HG03280 (cell line): ENCODE measurements around the gene COL5A2.

ENCODE experiments used
- ATAC-seq: cut with Tn5 transposase; IDR thresholded peaks from one replicate; pipeline ENCODE4 v1.9.1; 2021; ENCODE audit warnings: mild to moderate bottlenecking, moderate library complexity; ENCODE audit not compliant: unreplicated experiment

The COL5A2 gene

DNA sequence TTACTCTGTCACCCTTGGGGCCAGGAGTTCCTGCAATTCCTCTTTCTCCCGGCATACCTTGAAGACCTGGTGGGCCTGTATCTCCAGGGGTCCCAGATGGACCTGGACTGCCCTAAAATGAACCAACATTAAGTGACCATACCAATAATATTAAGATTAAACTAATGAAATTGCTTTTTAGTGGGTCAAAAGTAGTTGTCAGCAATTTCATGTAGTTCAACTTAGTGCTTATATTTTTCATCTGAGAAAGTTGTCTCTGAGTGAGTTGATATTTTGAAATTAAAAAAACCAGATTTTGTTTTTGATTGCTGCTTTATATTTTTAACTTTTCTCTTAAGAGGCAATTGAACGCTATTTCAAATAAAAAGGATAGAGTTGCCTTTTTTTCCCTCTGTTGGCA is 122.2 kb downstream of the COL5A2 start:
- ATAC-seq = no peak

GRCh38 chr2:189056200-189057106 is 123.1 kb downstream of the COL5A2 start:
- ATAC-seq = no peak

GRCh38 chr2:189050165-189050712 is 129.3 kb downstream of the COL5A2 start:
- ATAC-seq = no peak

DNA sequence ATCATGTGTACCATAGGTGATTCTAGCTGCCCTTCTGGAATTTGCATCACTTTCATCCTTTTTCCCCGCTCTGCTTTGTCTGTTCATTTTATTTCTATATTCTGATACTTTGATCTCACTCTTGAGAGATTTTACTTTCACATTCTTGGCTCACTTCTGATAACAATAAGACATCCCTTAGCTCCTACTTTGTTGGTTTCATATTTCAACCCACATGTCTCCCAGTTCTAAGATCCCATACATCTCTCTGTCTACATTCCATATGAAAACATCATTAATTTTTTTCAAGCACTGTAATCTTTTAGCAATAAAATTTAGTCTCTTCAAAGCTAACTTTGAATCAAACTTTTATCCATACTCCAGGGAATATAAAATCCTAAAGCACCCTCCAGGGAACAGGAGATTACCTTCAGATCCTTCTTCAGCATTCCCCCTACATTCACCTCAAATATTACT is 129.8 kb downstream of the COL5A2 start:
- no peak for ATAC-seq

- ATAC-seq = no peak
These were observed 131.4 kb downstream of the COL5A2 start for GRCh38 chr2:189048189-189048588.

DNA sequence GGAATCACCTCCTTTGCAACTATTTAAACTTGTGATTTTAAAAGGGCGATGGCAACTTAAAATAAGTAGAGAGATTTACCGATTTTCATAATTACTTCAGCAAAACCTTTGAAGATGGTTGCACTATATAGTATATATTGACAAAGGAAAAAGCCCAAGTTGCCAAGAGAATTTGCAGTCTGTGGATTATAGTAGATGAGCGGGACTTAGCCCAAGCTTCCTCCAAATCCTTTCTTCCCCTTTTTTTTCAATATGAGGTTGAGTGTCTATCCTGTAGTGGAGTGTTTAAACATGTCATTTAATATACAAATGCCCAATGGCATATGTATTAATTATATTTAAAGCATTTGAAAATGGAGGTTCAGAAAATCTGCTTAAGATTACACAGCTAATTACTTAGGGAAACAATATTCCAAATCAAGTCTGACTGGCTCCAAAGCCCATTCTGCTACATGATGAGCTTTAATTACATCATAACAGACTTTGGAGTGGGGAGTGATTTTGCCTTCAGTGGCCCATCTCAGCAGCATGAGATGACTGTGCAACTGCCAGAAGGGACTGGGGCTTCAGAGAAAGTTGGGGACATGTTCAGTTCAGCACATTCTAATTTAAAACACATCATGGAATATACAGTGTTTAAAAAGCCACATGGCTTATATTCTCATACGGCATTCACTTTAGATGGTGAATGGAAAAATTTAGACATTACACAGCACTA is 132.2 kb downstream of the COL5A2 start:
- no peak for ATAC-seq

DNA sequence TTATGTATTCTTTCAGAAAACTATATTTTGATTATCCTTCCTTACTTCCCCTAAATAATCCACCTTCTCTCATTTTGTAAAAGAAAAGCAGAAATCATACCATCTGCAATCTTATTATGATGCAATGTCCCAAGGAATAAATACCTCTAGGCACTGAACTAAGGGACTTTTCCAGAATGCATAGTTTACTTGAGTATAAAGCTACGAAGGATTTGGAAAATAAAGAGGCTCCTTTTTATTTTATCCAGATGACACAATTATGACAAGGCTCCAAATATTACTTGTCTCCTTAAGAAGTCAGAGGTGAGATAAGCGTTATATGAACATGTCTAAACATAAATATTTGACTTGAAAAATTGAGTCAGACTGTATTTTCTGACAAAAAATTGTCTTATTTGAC is 133.2 kb downstream of the COL5A2 start:
- ATAC-seq = no peak

DNA sequence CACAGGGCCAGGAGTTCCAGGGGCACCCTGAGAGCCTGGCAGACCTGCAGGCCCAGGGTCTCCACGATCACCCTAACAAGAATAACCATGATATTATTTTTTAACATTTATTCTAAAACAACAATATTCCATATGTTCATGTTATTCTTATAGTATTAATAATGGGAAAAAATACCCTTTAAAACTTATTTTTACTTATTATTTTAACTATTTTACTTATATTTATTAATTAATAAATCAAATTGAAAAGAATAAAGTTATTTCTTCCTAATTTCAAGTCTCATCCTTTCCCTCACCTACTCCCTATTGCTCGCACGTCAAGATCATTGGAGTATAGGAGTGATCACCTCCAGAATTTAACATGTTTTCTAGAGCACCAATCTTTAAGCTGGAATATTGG is 133.7 kb downstream of the COL5A2 start:
- no peak for ATAC-seq

- no peak for ATAC-seq
These were observed 142.0 kb downstream of the COL5A2 start for GRCh38 chr2:189037518-189037917.

- ATAC-seq = peak; percentile 80
These were observed 154.5 kb downstream of the COL5A2 start for GRCh38 chr2:189024901-189025618.

DNA sequence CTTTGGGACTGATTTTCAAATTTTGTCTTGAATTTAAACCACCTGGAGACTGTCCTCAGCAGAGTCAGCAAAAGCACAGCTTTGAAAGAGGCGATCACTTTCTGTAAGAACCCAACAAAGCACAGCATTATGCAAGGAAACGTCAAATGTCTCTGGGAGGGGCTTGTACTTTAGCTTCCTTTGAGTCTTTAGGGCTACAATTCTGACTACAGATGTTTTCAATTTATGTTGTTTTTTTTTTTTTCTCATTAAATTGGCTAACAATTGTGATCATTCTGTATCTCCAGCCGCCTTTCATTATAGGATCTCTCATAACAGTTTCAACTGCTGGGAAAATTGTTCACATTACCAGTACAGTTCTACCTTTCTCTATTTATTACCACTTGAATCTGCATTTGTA is 157.1 kb downstream of the COL5A2 start:
- no peak for ATAC-seq

DNA sequence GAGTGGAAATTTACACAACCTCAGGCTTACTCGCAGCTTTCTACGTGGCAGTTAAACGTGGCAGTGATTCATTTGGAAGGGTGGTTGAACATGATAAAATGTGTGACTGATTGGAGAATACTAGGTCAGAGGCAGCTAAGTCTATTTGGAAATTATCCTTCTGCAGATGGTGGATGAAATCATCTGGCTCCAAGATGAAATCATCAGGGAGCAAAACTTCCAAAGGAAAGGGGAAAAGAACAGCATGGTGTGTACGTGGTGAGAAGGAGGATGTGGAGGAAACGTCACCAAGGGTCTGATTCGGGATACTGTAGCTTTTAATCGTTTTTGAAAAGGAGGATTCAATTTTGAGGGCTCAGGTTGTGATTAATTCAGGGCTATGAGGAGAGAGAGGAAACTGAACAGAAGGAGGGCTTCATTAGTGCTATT is 157.5 kb downstream of the COL5A2 start:
- no peak for ATAC-seq

DNA sequence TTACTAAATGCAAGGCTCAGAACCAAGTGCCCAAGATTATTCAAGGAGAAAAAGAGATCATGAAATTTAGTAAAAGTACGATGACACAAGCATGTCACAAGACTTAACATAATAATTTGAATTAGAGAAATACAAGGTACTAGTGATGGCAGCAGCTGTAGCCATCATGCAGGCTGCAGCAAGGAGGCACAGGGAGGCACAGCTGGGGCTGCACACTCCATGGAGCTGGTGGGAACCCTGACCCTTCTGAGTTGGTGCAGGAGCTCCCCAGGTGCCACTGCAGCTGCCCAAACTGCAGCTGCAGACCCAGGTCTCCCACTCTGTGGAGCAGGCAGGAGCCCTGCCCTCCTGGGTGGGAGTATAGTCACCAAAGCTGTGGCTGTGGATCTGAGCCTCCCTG is 159.4 kb downstream of the COL5A2 start:
- ATAC-seq = no peak

DNA sequence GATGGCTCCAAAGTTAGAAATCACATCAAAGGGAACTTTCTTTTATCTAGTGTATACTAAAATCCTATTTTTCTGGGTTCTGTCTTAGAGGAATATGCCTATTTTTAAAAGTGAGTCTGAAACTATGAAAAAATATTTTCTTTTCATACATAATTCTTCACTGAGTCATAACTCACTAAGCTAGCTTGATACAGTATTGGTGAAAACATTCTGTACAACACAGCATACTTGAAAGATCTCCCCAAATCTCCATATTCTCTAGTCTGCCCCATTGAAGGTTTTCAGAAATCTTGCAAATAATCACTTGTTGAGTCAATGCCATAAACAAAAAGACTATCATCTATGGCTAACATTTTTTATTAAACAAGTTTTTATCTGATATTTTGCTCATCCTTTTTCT is 160.9 kb downstream of the COL5A2 start:
- no peak for ATAC-seq

- no peak for ATAC-seq
These were observed 163.2 kb downstream of the COL5A2 start for GRCh38 chr2:189016311-189016861.

DNA sequence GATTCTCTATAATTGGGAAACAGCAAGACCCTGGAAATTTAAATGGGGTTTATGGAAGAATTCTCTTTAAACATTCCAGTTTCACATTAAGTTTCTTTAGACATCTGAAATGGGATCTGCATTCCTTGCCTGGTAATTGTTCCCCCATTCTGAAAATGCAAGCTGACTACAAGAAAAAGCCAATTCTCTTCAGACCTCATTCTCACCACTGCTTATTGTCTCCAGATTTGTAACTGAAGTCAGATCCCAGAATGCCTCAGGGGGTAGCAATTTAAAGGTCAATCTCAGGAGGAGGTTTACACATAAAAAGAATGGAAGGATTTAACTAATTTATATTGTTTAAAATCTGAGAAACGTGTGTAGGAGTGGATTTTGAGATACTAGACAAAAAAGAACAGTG is 164.2 kb downstream of the COL5A2 start:
- ATAC-seq = no peak

GRCh38 chr2:189014449-189015138 is 165.0 kb downstream of the COL5A2 start:
- no peak for ATAC-seq

GRCh38 chr2:189013671-189014448 is 165.7 kb downstream of the COL5A2 start:
- no peak for ATAC-seq

- ATAC-seq = no peak
These were observed 166.5 kb downstream of the COL5A2 start for GRCh38 chr2:189013031-189013430.
